Bronchial epithelial cell (primary cell): ENCODE results near the gene LAMC3. TPM values are rescaled to one million over a fixed set of nuclear protein-coding genes. Genes with fewer than 3 reads are reported as not detected.
"Not testable (repeated sequence)": the region's sequence is repeated elsewhere in the genome, so short reads cannot be mapped to it uniquely, and the experiment has no call there.

Source experiments
- DNase-seq: peaks from one replicate; pipeline ENCODE4 v3.0.0-alpha.2; 2010; ENCODE audit warnings: low read depth
- FAIRE-seq: peaks from 2 replicates; lab custom pipeline; 2011; peaks lifted over from hg19 to GRCh38; lab: Jason Lieb, UNC
- H3K27me3 ChIP-seq: 2 replicates; pipeline ENCODE4 v1.5.1; 2011; ENCODE audit warnings: low read length; ENCODE audit not compliant: control insufficient read depth, insufficient read depth
- H3K36me3 ChIP-seq: 2 replicates; pipeline ENCODE4 v1.5.1; 2011; ENCODE audit warnings: low read length; ENCODE audit not compliant: control insufficient read depth, insufficient read depth
- H3K4me3 ChIP-seq: 2 replicates; pipeline ENCODE4 v1.5.1; 2011; ENCODE audit warnings: mild to moderate bottlenecking, low read depth, low read length, control low read depth
- total RNA-seq: library from RNA; depleted of rRNA; stranded (reverse); fragments of >200 nt; gene quantifications from 2 replicates; pipeline ENCODE4 v1.2.1, GENCODE V29; 2014
- TF ChIP-seq, protein P1 (sequence below): IDR thresholded peaks from 2 replicates; pipeline ENCODE4 v1.5.1; 2011; ENCODE audit warnings: mild to moderate bottlenecking, moderate library complexity, low read length, control low read depth, inconsistent platforms; ENCODE audit not compliant: insufficient read depth, severe bottlenecking

LAMC3 gene
- total RNA-seq, 1 donor from 2014 or later: not detected

DNA sequence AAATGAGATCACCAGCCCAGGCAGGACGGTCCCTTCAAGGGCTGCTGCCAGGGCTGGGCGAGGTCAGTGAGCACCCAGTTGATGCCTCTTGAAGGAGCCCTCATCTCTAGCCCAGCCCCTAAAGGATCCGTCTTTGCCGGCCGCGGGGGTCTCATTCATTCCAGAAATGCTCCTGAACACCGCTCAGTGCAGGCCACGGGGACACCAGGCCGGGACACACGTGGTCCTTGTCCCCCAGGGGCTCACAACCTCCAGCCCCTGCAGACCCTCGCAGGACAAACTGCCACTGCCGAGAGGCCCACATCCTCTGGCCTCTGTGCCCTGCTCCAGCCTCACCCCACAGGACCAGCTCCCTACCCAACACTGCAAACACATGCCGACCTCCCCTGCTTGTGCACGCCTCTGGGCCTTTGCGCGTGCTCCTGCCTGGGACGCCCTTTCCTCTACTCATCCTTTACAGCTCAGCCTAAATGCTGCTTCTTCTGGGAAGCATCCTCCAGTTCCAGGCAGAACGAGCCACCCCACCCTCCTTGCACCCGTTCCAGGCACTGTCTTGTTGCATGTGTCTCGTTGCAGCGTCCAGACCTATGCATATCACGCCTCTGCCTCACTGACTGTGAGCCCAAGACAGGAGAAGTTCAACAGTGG, 10.3 kb upstream of the LAMC3 start:
- H3K27me3 ChIP-seq: peaks cover 14% of the 10 kb centered on the region

DNA sequence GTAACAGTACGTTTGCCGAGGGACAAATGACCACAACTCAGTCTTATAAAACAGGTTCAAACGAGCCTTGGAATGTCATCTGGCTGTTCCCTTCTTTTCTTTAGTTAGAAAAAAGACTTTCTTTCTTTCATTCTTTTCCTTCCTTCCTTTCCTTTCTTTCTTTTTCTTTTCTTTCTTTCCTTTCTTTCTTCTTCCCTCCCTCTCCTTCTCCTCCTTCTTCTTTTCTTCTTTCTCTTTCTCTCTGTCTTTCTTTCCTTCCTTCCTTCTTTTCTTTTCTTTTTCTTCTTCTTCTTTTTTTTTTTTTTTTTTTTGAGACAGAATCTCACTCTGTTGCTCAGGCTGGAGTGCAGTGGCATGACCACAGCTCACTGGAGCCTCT, 9.7 kb upstream of the LAMC3 start:
- DNase-seq (no peak), FAIRE-seq (no peak)
- TF ChIP-seq, protein P1, sequence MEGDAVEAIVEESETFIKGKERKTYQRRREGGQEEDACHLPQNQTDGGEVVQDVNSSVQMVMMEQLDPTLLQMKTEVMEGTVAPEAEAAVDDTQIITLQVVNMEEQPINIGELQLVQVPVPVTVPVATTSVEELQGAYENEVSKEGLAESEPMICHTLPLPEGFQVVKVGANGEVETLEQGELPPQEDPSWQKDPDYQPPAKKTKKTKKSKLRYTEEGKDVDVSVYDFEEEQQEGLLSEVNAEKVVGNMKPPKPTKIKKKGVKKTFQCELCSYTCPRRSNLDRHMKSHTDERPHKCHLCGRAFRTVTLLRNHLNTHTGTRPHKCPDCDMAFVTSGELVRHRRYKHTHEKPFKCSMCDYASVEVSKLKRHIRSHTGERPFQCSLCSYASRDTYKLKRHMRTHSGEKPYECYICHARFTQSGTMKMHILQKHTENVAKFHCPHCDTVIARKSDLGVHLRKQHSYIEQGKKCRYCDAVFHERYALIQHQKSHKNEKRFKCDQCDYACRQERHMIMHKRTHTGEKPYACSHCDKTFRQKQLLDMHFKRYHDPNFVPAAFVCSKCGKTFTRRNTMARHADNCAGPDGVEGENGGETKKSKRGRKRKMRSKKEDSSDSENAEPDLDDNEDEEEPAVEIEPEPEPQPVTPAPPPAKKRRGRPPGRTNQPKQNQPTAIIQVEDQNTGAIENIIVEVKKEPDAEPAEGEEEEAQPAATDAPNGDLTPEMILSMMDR: no peak
- H3K36me3 ChIP-seq: no peaks in the 10 kb centered on the region
- no peak overlapping the region for H3K4me3 ChIP-seq
- peaks cover 14% of the 10 kb centered on the region for H3K27me3 ChIP-seq

More for the DNA sequence above, 10.3 kb upstream of the LAMC3 start:
- DNase-seq (no peak), FAIRE-seq (no peak)
- TF ChIP-seq, protein P1: no peak
- Histone ChIP-seq H3K36me3 (no peaks in the 10 kb centered on the region), H3K4me3 (no peak overlapping the region)

DNA sequence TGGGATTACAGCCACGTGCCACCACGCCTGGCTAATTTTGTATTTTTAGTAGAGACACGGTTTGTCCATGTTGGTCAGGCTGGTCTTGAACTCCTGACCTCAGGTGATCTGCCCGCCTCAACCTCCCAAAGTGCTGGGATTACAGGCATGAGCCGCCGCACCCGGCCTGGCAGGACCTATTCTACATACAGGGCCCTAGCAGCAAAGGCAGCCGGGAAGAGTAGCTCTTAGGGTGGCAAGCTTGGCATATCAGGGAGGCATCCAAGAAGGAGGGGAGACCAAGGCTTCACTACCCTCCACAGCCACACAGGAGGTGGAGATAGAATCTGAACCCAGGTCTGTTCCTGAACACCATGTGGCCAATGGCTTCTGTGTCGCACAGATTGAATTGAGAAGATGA, 8.4 kb upstream of the LAMC3 start:
- not testable (repeated sequence) for H3K36me3 ChIP-seq, DNase-seq, H3K4me3 ChIP-seq, FAIRE-seq
- H3K27me3 ChIP-seq: peaks cover 14% of the 10 kb centered on the region

DNA sequence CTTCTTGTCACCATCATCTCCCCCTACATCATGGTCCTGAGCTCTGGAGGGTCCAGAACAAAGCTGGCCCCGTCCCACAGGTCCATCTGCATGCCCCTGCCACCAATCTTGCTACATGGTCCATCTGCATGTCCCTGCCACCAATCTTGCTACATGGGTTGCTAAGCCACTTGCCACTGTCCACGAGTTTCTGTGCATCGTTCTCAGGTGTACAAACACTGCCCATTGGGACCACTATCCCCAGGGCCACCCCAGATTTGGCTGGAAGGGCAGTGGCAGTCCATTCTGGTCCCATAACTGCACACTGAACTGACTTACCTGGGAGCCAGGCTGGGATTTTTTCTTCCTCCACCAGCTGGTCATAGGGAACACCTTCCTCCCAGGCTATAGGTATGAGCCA, 8.0 kb upstream of the LAMC3 start:
- TF ChIP-seq, protein P1: no peak
- Histone ChIP-seq H3K36me3 (no peaks in the 10 kb centered on the region), H3K4me3 (no peak overlapping the region), H3K27me3 (peaks cover 14% of the 10 kb centered on the region)
- FAIRE-seq (no peak), DNase-seq (no peak)

DNA sequence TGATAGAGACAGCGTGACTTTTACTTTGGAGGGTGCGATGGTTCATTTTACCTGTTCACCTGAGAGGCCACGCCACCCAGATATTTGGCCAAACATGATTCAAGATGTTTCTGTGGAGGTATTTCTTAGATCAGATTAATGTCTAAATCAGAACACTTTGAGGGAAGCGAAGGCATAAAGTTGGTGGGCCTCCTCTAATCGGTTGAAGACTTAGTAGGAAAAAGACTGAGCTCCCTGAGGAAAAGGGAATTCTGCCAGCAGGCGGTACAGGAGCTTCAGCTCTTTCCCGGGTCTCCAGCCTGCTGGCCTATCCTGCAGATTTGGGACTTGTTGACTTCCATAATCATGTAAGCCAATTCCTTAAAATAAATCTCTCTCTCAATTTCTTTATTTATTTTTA, 7.0 kb upstream of the LAMC3 start:
- Histone ChIP-seq H3K36me3 (no peaks in the 10 kb centered on the region), H3K27me3 (peaks cover 14% of the 10 kb centered on the region), H3K4me3 (no peak overlapping the region)
- no peak for FAIRE-seq
- no peak for DNase-seq
- TF ChIP-seq, protein P1: no peak

DNA sequence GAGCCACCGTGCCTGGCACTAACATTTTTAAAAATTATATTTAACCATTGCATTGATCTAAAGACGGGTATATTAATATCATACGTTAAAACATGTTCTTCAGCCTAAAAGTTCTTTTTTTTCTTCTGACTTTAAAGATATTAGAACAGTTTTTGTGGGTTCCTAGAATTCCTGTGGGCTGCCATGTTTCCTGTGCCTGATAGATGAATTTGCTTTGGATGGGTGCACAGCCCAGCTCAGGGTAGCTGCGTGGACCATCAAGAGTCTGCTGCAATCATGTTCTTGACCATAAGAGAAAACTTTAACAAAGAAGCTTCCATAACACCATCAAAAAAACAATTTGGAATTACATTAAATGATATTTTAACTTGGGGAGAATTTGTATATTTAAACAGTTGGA, 2.4 kb upstream of the LAMC3 start:
- Histone ChIP-seq H3K4me3 (no peak overlapping the region), H3K27me3 (peaks cover 10% of the 10 kb centered on the region), H3K36me3 (no peaks in the 10 kb centered on the region)
- FAIRE-seq (no peak), DNase-seq (no peak)
- TF ChIP-seq, protein P1: no peak
